ENCODE measurements around the gene E4F1.

DNA sequence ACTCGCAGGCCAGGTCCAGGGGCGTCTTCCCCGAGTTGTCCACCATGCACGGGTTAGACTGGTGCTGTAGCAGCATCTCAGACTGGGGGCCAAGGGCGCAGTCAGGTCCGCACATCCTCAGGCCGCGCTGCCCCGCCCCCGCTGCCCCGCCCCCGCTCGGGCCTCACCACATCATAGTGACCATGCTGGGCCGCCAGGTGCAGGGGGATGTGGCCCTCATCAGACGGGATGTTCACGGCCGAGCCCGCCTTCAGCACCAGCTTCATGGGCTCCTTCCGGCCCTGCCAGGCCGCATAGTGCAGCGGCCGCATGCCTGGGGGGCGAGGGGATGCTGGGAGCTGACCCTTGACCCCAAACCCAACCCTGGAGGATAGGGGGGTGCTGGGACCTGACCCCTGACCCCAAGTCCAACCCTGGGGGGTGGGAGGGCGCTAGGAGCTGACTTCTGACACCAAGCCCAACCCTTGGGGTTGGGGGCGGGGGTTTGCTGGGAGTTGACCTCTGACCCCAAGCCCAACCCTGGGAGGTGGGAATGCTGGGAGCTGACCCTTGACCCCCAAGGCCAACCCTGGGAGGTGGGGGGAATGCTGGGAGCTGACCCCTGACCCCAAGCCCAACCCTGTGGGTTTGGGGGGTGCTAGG lies 34.0 kb upstream of the E4F1 start:
- TF ChIP-seq, protein P1, sequence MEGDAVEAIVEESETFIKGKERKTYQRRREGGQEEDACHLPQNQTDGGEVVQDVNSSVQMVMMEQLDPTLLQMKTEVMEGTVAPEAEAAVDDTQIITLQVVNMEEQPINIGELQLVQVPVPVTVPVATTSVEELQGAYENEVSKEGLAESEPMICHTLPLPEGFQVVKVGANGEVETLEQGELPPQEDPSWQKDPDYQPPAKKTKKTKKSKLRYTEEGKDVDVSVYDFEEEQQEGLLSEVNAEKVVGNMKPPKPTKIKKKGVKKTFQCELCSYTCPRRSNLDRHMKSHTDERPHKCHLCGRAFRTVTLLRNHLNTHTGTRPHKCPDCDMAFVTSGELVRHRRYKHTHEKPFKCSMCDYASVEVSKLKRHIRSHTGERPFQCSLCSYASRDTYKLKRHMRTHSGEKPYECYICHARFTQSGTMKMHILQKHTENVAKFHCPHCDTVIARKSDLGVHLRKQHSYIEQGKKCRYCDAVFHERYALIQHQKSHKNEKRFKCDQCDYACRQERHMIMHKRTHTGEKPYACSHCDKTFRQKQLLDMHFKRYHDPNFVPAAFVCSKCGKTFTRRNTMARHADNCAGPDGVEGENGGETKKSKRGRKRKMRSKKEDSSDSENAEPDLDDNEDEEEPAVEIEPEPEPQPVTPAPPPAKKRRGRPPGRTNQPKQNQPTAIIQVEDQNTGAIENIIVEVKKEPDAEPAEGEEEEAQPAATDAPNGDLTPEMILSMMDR (conservative IDR thresholded peaks at IDR 0.05 in 1 of 2, IDR thresholded peaks at IDR 0.05 in 1 of 2; ENCODE audit: low read depth in 1 of 2, low read length in 2 of 2): no peak
- no peak for TF ChIP-seq EZH2 (IDR thresholded peaks at IDR 0.05; ENCODE audit: low read length, missing control alignments)

Measured in fibroblast of lung (primary cell).